Activated T-helper 17 cell treated with anti-CD3 and anti-CD28 coated beads, Interleukin-2, amount 50 U/mL, for 72 hours (primary cell): ENCODE results near the gene ANKS6. TPM values are rescaled to one million over a fixed set of nuclear protein-coding genes. Genes with fewer than 3 reads are reported as not detected.

Experiments
- ATAC-seq: fragments of 150-1000 bp; cut with Tn5 transposase; replicated peaks from 2 replicates; pipeline ENCODE4 v1.10.0; 2021; ENCODE audit warnings: mild to moderate bottlenecking, moderate library complexity
- H3K27ac Mint-ChIP-seq: one replicate; pipeline ENCODE4 v1.8.0; 2022; ENCODE audit warnings: mixed read lengths
- H3K27me3 Mint-ChIP-seq: one replicate; pipeline ENCODE4 v1.8.0; 2022; ENCODE audit warnings: mixed read lengths
- H3K36me3 Mint-ChIP-seq: one replicate; pipeline ENCODE4 v1.8.0; 2022; ENCODE audit warnings: low read depth, mild to moderate bottlenecking, mixed read lengths
- H3K4me1 Mint-ChIP-seq: one replicate; pipeline ENCODE4 v1.8.0; 2022; ENCODE audit warnings: mixed read lengths
- H3K4me3 Mint-ChIP-seq: one replicate; pipeline ENCODE4 v1.8.0; 2022; ENCODE audit warnings: mild to moderate bottlenecking, mixed read lengths
- H3K9me3 Mint-ChIP-seq: one replicate; pipeline ENCODE4 v1.8.0; 2022; ENCODE audit warnings: mixed read lengths
- total RNA-seq, 2 donors: library from RNA; stranded (reverse); gene quantifications; one replicate each; pipeline ENCODE4 v1.2.3, GENCODE V29; 2022

Gene ANKS6
- total RNA-seq, 2 donors from 2014 or later: 10.0 to 11.2 TPM

GRCh38 chr9:98790842-98791607, 5.3 kb downstream of the ANKS6 start:
- H3K27ac Mint-ChIP-seq: no peak overlapping the region
- peak; percentile 80 for ATAC-seq
- H3K27me3 Mint-ChIP-seq: no peaks in the 10 kb centered on the region
- H3K4me3 Mint-ChIP-seq: no peak overlapping the region
- H3K36me3 Mint-ChIP-seq: peaks cover 10% of the 10 kb centered on the region
- no peaks in the 10 kb centered on the region for H3K9me3 Mint-ChIP-seq
- H3K4me1 Mint-ChIP-seq: peaks cover 17% of the 10 kb centered on the region

GRCh38 chr9:98790134-98790841, 6.1 kb downstream of the ANKS6 start:
- ATAC-seq: no peak
- Mint-ChIP-seq H3K27me3 (no peaks in the 10 kb centered on the region), H3K27ac (no peak overlapping the region), H3K9me3 (no peaks in the 10 kb centered on the region), H3K4me1 (peaks cover 12% of the 10 kb centered on the region), H3K36me3 (peaks cover 10% of the 10 kb centered on the region), H3K4me3 (no peak overlapping the region)

GRCh38 chr9:98789483-98790133, 6.7 kb downstream of the ANKS6 start:
- Mint-ChIP-seq H3K9me3 (no peaks in the 10 kb centered on the region), H3K4me1 (peaks cover 5% of the 10 kb centered on the region), H3K36me3 (peaks cover 10% of the 10 kb centered on the region), H3K4me3 (no peak overlapping the region), H3K27ac (no peak overlapping the region), H3K27me3 (no peaks in the 10 kb centered on the region)
- ATAC-seq: no peak

- Mint-ChIP-seq H3K27ac (no peak overlapping the region), H3K27me3 (no peaks in the 10 kb centered on the region), H3K4me1 (no peaks in the 10 kb centered on the region), H3K4me3 (no peak overlapping the region), H3K9me3 (no peaks in the 10 kb centered on the region), H3K36me3 (peaks cover 16% of the 10 kb centered on the region)
- ATAC-seq: no peak
Measured at GRCh38 chr9:98787766-98788335, 8.5 kb downstream of the ANKS6 start.

- H3K4me3 Mint-ChIP-seq: no peak overlapping the region
- H3K27ac Mint-ChIP-seq: peak overlapping the region; percentile 28
- no peak for ATAC-seq
- H3K4me1 Mint-ChIP-seq: no peaks in the 10 kb centered on the region
- no peaks in the 10 kb centered on the region for H3K9me3 Mint-ChIP-seq
- peaks cover 25% of the 10 kb centered on the region for H3K36me3 Mint-ChIP-seq
- H3K27me3 Mint-ChIP-seq: no peaks in the 10 kb centered on the region
Measured at GRCh38 chr9:98786750-98787510, 9.4 kb downstream of the ANKS6 start.

GRCh38 chr9:98784831-98785806, 11.2 kb downstream of the ANKS6 start:
- Mint-ChIP-seq H3K9me3 (no peaks in the 10 kb centered on the region), H3K27ac (no peak overlapping the region), H3K4me3 (no peak overlapping the region), H3K4me1 (no peaks in the 10 kb centered on the region), H3K27me3 (no peaks in the 10 kb centered on the region), H3K36me3 (peaks cover 30% of the 10 kb centered on the region)
- no peak for ATAC-seq

- Mint-ChIP-seq H3K27ac (no peak overlapping the region), H3K4me3 (no peak overlapping the region)
Measured at GRCh38 chr9:98783518-98784226, 12.7 kb downstream of the ANKS6 start.

GRCh38 chr9:98781588-98782383, 14.6 kb downstream of the ANKS6 start:
- H3K27me3 Mint-ChIP-seq: no peaks in the 10 kb centered on the region
- no peak for ATAC-seq
- H3K36me3 Mint-ChIP-seq: peaks cover 20% of the 10 kb centered on the region

More at GRCh38 chr9:98783518-98784226, 12.7 kb downstream of the ANKS6 start:
- H3K9me3 Mint-ChIP-seq: no peaks in the 10 kb centered on the region
- H3K27me3 Mint-ChIP-seq: no peaks in the 10 kb centered on the region
- H3K36me3 Mint-ChIP-seq: peaks cover 26% of the 10 kb centered on the region
- no peak for ATAC-seq
- no peaks in the 10 kb centered on the region for H3K4me1 Mint-ChIP-seq

GRCh38 chr9:98780059-98780749, 16.2 kb downstream of the ANKS6 start:
- no peaks in the 10 kb centered on the region for H3K4me1 Mint-ChIP-seq
- H3K27ac Mint-ChIP-seq: no peak overlapping the region
- no peak overlapping the region for H3K4me3 Mint-ChIP-seq
- peaks cover 20% of the 10 kb centered on the region for H3K36me3 Mint-ChIP-seq
- no peak for ATAC-seq
- no peaks in the 10 kb centered on the region for H3K27me3 Mint-ChIP-seq
- no peaks in the 10 kb centered on the region for H3K9me3 Mint-ChIP-seq

More at GRCh38 chr9:98781588-98782383, 14.6 kb downstream of the ANKS6 start:
- Mint-ChIP-seq H3K27ac (no peak overlapping the region), H3K4me3 (no peak overlapping the region), H3K9me3 (no peaks in the 10 kb centered on the region), H3K4me1 (no peaks in the 10 kb centered on the region)

- no peak overlapping the region for H3K4me3 Mint-ChIP-seq
- H3K4me1 Mint-ChIP-seq: no peaks in the 10 kb centered on the region
- H3K36me3 Mint-ChIP-seq: peaks cover 20% of the 10 kb centered on the region
- no peaks in the 10 kb centered on the region for H3K27me3 Mint-ChIP-seq
- no peaks in the 10 kb centered on the region for H3K9me3 Mint-ChIP-seq
- ATAC-seq: no peak
- no peak overlapping the region for H3K27ac Mint-ChIP-seq
Measured at GRCh38 chr9:98778711-98779530, 17.4 kb downstream of the ANKS6 start.

GRCh38 chr9:98778251-98778650, 18.1 kb downstream of the ANKS6 start:
- Mint-ChIP-seq H3K27ac (no peak overlapping the region), H3K9me3 (no peaks in the 10 kb centered on the region), H3K4me3 (no peak overlapping the region), H3K36me3 (peaks cover 25% of the 10 kb centered on the region), H3K27me3 (no peaks in the 10 kb centered on the region), H3K4me1 (no peaks in the 10 kb centered on the region)
- no peak for ATAC-seq
